Lung (tissue), 12 donors: ENCODE results near the gene GPX7. TPM values are rescaled to one million over a fixed set of nuclear protein-coding genes. Genes with fewer than 3 reads are reported as not detected.
A peak's percentile ranks its signal among the peaks of the same experiment; 100 is the strongest.

ENCODE experiments used
- ATAC-seq: fragments of 200-7000 bp; cut with Tn5 transposase; one replicate; pipeline ENCODE4 v1.9.1; 2020; ENCODE audit warnings: moderate number of reproducible peaks; ENCODE audit not compliant: insufficient read depth, low FRiP score
- DNase-seq, 3 donors: peaks; one replicate each; pipeline ENCODE4 v3.0.0-alpha.2; 2013 to 2017
- H3K27ac ChIP-seq, 2 donors: one replicate each; pipeline ENCODE4 v1.5.1; 2013; ENCODE audit warnings: mild to moderate bottlenecking in 2 of 2, moderate library complexity in 2 of 2, control low read depth in 1 of 2, inconsistent platforms in 1 of 2, low read depth in 1 of 2, low read length in 1 of 2
- H3K27me3 ChIP-seq, 3 donors: one replicate each; pipeline ENCODE4 v1.5.1; 2013; ENCODE audit warnings: low read length in 2 of 3; ENCODE audit not compliant: control insufficient read depth in 3 of 3, insufficient read depth in 3 of 3
- H3K36me3 ChIP-seq, 4 donors: one replicate each; pipeline ENCODE4 v1.5.1; 2013; ENCODE audit warnings: low read length in 4 of 4, mild to moderate bottlenecking in 1 of 4, moderate library complexity in 1 of 4; ENCODE audit not compliant: control insufficient read depth in 4 of 4, insufficient read depth in 4 of 4
- H3K4me1 ChIP-seq, 5 donors: one replicate each; pipeline ENCODE4 v1.5.1; 2013; ENCODE audit warnings: low read length in 5 of 5, mild to moderate bottlenecking in 2 of 5, moderate library complexity in 1 of 5; ENCODE audit not compliant: control insufficient read depth in 5 of 5, insufficient read depth in 5 of 5
- H3K4me3 ChIP-seq: one replicate; pipeline ENCODE4 v1.5.1; 2013; ENCODE audit warnings: mild to moderate bottlenecking, control low read depth, moderate library complexity
- H3K9ac ChIP-seq, 2 donors: one replicate each; pipeline ENCODE4 v1.5.1; 2013; ENCODE audit warnings: low read length in 2 of 2, control low read depth in 1 of 2; ENCODE audit not compliant: insufficient read depth in 1 of 2
- H3K9me3 ChIP-seq, 4 donors: one replicate each; pipeline ENCODE4 v1.5.1; 2013; ENCODE audit warnings: low read length in 3 of 4, mild to moderate bottlenecking in 1 of 4, moderate library complexity in 1 of 4; ENCODE audit not compliant: control insufficient read depth in 4 of 4, insufficient read depth in 3 of 4
- CTCF ChIP-seq: IDR thresholded peaks from 2 replicates; pipeline ENCODE4 v1.5.1; 2012; ENCODE audit warnings: mild to moderate bottlenecking; ENCODE audit errors: control extremely low read depth, extremely low read depth
- WGBS, 2 donors: extraction: QIAGEN DNeasy Blood & Tissue Kit; methylation state at CpG; one replicate each; pipeline ENCODE4 v1.1.7; 2013; 5-methylcytosine and 5-hydroxymethylcytosine counted together
- polyA plus RNA-seq, 2 donors: library from polyadenylated mRNA; stranded (reverse); fragments of 200-250 nt; gene quantifications; one replicate each; pipeline ENCODE4 v1.2.1, GENCODE V29; 2013
- total RNA-seq, 2 donors: library from RNA; depleted of rRNA in 1 of 2; stranded (reverse); fragments of >200 nt in 1 of 2; gene quantifications; one replicate each; pipeline ENCODE4 v1.2.1, GENCODE V29; 2014 to 2021
- donor health status: control.
- donor health status: control.
- donor health status: Bipolar disorder and iron deficiency.
- donor health status: healthy.
- donor health status: DM: yes; HTN: yes; CAD: no.

GPX7 gene
- total and polyA plus RNA-seq, 4 donors = 7.3 to 61.4 (median 12.1) TPM

GRCh38 chr1:52593495-52593894, 8.7 kb upstream of the GPX7 start:
- Histone ChIP-seq H3K4me3 (no peak overlapping the region), H3K4me1 (peaks cover 0 to 1% (median 0%) of the 10 kb centered on the region in 5 donors), H3K27me3 (no peaks in the 10 kb centered on the region), H3K9me3 (no peaks in the 10 kb centered on the region), H3K9ac (no peak overlapping the region), H3K36me3 (no peaks in the 10 kb centered on the region), H3K27ac (no peak overlapping the region)
- DNase-seq (no peak), ATAC-seq (no peak)
- WGBS, 2 donors = 96 to 98% methylated on average over 1 of the region's 1 CpG
- no peak for TF ChIP-seq CTCF

GRCh38 chr1:52595061-52595460, 7.1 kb upstream of the GPX7 start:
- DNase-seq (peak in 1 of 3 donors; percentile 15), ATAC-seq (no peak)
- no peak overlapping the region for H3K27ac ChIP-seq
- H3K27me3 ChIP-seq = no peaks in the 10 kb centered on the region
- 22 to 34% methylated on average over 3 of the region's 3 CpGs for WGBS, 2 donors
- H3K9me3 ChIP-seq = no peaks in the 10 kb centered on the region
- peaks cover 0 to 1% (median 0%) of the 10 kb centered on the region in 5 donors for H3K4me1 ChIP-seq
- no peak overlapping the region for H3K9ac ChIP-seq
- no peaks in the 10 kb centered on the region for H3K36me3 ChIP-seq
- H3K4me3 ChIP-seq = no peak overlapping the region
- TF ChIP-seq CTCF = no peak

- no peak for ATAC-seq
- no peaks in the 10 kb centered on the region for H3K36me3 ChIP-seq
- H3K4me1 ChIP-seq = peaks cover 0 to 14% (median 7%) of the 10 kb centered on the region in 5 donors
- 65 to 87% methylated on average over 2 of the region's 2 CpGs for WGBS, 2 donors
- H3K9me3 ChIP-seq = no peaks in the 10 kb centered on the region
- no peak overlapping the region for H3K4me3 ChIP-seq
- H3K9ac ChIP-seq = no peak overlapping the region
- TF ChIP-seq CTCF = no peak
- H3K27ac ChIP-seq = no peak overlapping the region
- DNase-seq = no peak
- H3K27me3 ChIP-seq = no peaks in the 10 kb centered on the region
Observed at GRCh38 chr1:52597912-52598311, 4.3 kb upstream of the GPX7 start.

GRCh38 chr1:52598729-52599128, 3.4 kb upstream of the GPX7 start:
- Histone ChIP-seq H3K27me3 (no peaks in the 10 kb centered on the region), H3K27ac (no peak overlapping the region), H3K4me1 (peaks cover 0 to 22% (median 11%) of the 10 kb centered on the region in 5 donors), H3K9me3 (no peaks in the 10 kb centered on the region), H3K4me3 (no peak overlapping the region), H3K9ac (no peak overlapping the region), H3K36me3 (no peaks in the 10 kb centered on the region)
- ATAC-seq (no peak), DNase-seq (no peak)
- WGBS, 2 donors = 94 to 96% methylated on average over 7 of the region's 7 CpGs
- TF ChIP-seq CTCF = no peak
